K562 (cell line): Measurements from ENCODE around the gene ITSN1. TPM values are rescaled to one million over a fixed set of nuclear protein-coding genes. Genes with fewer than 3 reads are reported as not detected.

Experiments used
- AFF1 ChIP-seq, 2 experiments: fragments of 450-650 bp; IDR thresholded peaks; 2 replicates each; pipeline ENCODE4 v1.6.1; 2018; ENCODE audit warnings: mild to moderate bottlenecking in 2 of 2, low read depth in 1 of 2; ENCODE audit not compliant: partially characterized antibody in 2 of 2
- CBX2 ChIP-seq: fragments of 200-600 bp; sonication (generic); IDR thresholded peaks from one replicate; pipeline ENCODE4 v1.6.1; 2012; ENCODE audit warnings: mild to moderate bottlenecking, low read length, inconsistent platforms; ENCODE audit not compliant: insufficient read depth, poor library complexity, severe bottlenecking
- CUX1 ChIP-seq: fragments of 200-800 bp; sonication (Bioruptor generic); IDR thresholded peaks from 2 replicates; pipeline ENCODE4 v1.6.1; 2016; ENCODE audit warnings: missing genetic modification characterization, missing compliant biosample characterization
- ILK ChIP-seq: fragments of 450-650 bp; IDR thresholded peaks from 2 replicates; pipeline ENCODE4 v1.6.1; 2016; ENCODE audit warnings: missing genetic modification characterization, low read depth, mild to moderate bottlenecking, missing compliant biosample characterization, moderate library complexity, borderline replicate concordance
- L3MBTL2 ChIP-seq: fragments of 450-650 bp; IDR thresholded peaks from 2 replicates; pipeline ENCODE4 v1.6.1; 2016; ENCODE audit warnings: mild to moderate bottlenecking, moderate library complexity
- MLLT1 ChIP-seq, 2 experiments: fragments of 450-650 bp; IDR thresholded peaks; 2 replicates each; pipeline ENCODE4 v1.6.1; 2016
- NCOA4 ChIP-seq: fragments of 450-650 bp; IDR thresholded peaks from 2 replicates; pipeline ENCODE4 v1.6.1; 2018; ENCODE audit warnings: mild to moderate bottlenecking; ENCODE audit not compliant: partially characterized antibody
- POLR2H ChIP-seq: IDR thresholded peaks from 2 replicates; pipeline ENCODE4 v1.6.1; 2016; ENCODE audit warnings: missing genetic modification characterization, low read depth, mild to moderate bottlenecking, control low read depth, missing compliant biosample characterization, moderate library complexity
- TAF9B ChIP-seq: fragments of 450-650 bp; IDR thresholded peaks from 2 replicates; pipeline ENCODE4 v1.6.1; 2018; ENCODE audit warnings: mild to moderate bottlenecking; ENCODE audit not compliant: partially characterized antibody
- ZNF24 ChIP-seq: fragments of 450-650 bp; IDR thresholded peaks from 2 replicates; pipeline ENCODE4 v1.6.1; 2016
- polyA plus RNA-seq, 8 experiments: library from polyadenylated mRNA; depleted of rRNA in 4 of 8; stranded (reverse) in 5 of 8; unstranded in 3 of 8; fragments of >200 nt; fragmentation: Nextera tagmentation in 2 of 8; fragmentation: Illumina TruSeq in 1 of 8; extraction: Ambion mirVana in 2 of 8; extraction: Trizol in 1 of 8; gene quantifications; 2 replicates each; pipeline versions ENCODE4 v1.2.1 to v1.2.3, GENCODE V29; 2011 to 2014; ENCODE audit warnings: inconsistent platforms in 1 of 8, missing spikeins in 1 of 8
- total RNA-seq, 7 experiments: library from RNA; depleted of rRNA in 6 of 7; stranded (reverse); fragments of >200 nt in 6 of 7; fragmentation: Illumina TruSeq in 2 of 7; extraction: Trizol in 2 of 7; gene quantifications; 2 replicates each; pipeline versions ENCODE4 v1.2.1 to v1.2.3, GENCODE V29; 2011 to 2021; ENCODE audit warnings: low replicate concordance in 1 of 7

ITSN1 gene
- total and polyA plus RNA-seq, 9 of the 15 experiments (the other 6 are each of a cell fraction or from before 2014, with no cell fraction given), result 1.1 to 12.6 (median 4.8) TPM

DNA sequence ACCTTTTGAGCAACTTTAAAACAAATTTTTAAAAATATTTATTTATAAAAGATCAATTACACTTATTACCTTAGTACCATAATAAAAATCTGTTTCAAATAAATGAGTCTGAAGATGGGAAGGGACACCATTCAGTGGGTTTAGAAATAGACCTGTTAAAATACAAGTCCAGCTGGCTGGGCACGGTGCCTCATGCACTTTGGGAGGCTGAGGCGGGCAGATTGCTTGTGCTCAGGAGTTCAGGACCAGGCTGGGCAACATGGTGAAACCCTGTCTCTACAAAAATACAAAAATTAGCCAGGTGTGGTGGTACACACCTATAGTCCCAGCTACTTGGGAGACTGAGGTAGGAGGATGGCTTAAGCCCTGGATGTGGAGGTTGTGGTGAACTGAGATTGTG, 57.0 kb downstream of the ITSN1 start (continued):
- TF ChIP-seq AFF1 (IDR thresholded peaks at IDR 0.05; ENCODE audit: low read depth in 1 of 2, partially characterized antibody in 2 of 2) (no peak), CBX2 (no peak), CUX1 (no peak), NCOA4 (no peak), L3MBTL2 (no peak), TAF9B (no peak), ILK (tag) (no peak), MLLT1 (IDR thresholded peaks at IDR 0.05) (no peak), ZNF24 (no peak), POLR2H (tag) (no peak)
